Body of pancreas (tissue), 4 donors: ENCODE measurements around the gene REV3L.

ENCODE experiments used
- POLR2A ChIP-seq, 3 donors: fragments of 450-650 bp; IDR thresholded peaks; one replicate each; pipeline ENCODE4 v1.6.1; 2016; ENCODE audit warnings: antibody characterized with exemption in 3 of 3, mild to moderate bottlenecking in 2 of 3
- TF ChIP-seq, protein P1 (sequence below), 7 experiments: fragments of 450-650 bp in 4 of 7; fragments of 200-600 bp in 3 of 7; sonication (generic) in 3 of 7; IDR thresholded peaks; one replicate each; pipeline ENCODE4 v1.5.1; 2016 to 2019; ENCODE audit warnings: antibody characterized with exemption in 7 of 7

DNA sequence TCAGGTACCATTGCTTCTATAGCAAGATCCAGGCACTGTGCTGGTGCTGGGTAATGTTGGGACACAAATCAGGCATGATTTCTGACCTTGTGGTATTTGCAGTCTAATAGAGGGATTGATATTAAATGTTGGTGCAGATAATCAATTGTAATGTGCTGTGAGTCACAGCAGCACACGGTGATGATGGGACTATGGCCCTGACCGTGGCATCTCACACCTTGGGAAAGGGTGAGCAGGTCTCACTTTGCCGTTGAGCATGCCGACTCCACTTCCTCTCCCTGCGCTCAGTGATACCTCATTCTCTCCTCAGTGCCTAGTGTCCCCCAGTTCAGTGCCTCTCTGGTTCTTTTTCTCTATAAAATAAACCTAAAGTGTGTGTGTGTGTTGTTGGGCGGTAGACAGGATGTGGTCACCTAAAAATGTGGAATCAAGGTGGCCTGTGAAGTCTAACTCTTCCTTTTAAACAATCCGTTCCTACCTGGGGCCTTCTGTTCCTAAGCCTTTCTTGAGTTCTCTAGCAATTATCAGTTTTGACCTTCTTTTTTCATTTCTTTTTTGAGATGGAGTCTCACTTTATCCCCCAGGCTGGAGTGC lies 188.5 kb downstream of the REV3L start:
- no peak for TF ChIP-seq POLR2A (IDR thresholded peaks at IDR 0.05)
- TF ChIP-seq, protein P1, sequence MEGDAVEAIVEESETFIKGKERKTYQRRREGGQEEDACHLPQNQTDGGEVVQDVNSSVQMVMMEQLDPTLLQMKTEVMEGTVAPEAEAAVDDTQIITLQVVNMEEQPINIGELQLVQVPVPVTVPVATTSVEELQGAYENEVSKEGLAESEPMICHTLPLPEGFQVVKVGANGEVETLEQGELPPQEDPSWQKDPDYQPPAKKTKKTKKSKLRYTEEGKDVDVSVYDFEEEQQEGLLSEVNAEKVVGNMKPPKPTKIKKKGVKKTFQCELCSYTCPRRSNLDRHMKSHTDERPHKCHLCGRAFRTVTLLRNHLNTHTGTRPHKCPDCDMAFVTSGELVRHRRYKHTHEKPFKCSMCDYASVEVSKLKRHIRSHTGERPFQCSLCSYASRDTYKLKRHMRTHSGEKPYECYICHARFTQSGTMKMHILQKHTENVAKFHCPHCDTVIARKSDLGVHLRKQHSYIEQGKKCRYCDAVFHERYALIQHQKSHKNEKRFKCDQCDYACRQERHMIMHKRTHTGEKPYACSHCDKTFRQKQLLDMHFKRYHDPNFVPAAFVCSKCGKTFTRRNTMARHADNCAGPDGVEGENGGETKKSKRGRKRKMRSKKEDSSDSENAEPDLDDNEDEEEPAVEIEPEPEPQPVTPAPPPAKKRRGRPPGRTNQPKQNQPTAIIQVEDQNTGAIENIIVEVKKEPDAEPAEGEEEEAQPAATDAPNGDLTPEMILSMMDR (IDR thresholded peaks at IDR 0.05): no peak
